GM21528 (cell line): ENCODE results near the gene ARFGAP1.
"Not testable (repeated sequence)": the region's sequence is repeated elsewhere in the genome, so short reads cannot be mapped to it uniquely, and the experiment has no call there.

Source experiments
- ATAC-seq: cut with Tn5 transposase; IDR thresholded peaks from one replicate; pipeline ENCODE4 v1.9.1; 2021; ENCODE audit warnings: mild to moderate bottlenecking, moderate library complexity; ENCODE audit not compliant: unreplicated experiment, low FRiP score

The ARFGAP1 gene

GRCh38 chr20:63329331-63330083 is 56.9 kb downstream of the ARFGAP1 start:
- no peak for ATAC-seq

- ATAC-seq = no peak
These were observed 57.6 kb downstream of the ARFGAP1 start for GRCh38 chr20:63330084-63330760.

GRCh38 chr20:63330940-63331339 is 58.3 kb downstream of the ARFGAP1 start:
- ATAC-seq = no peak

- no peak for ATAC-seq
These were observed 59.3 kb downstream of the ARFGAP1 start for GRCh38 chr20:63331741-63332400.

GRCh38 chr20:63332488-63333240 is 60.1 kb downstream of the ARFGAP1 start:
- no peak for ATAC-seq

GRCh38 chr20:63333241-63333836 is 60.7 kb downstream of the ARFGAP1 start:
- ATAC-seq = no peak

- no peak for ATAC-seq
These were observed 61.7 kb downstream of the ARFGAP1 start for GRCh38 chr20:63334356-63334755.

GRCh38 chr20:63335060-63335459 is 62.4 kb downstream of the ARFGAP1 start:
- not testable (repeated sequence) for ATAC-seq

GRCh38 chr20:63335711-63336110 is 63.1 kb downstream of the ARFGAP1 start:
- ATAC-seq = no peak

- ATAC-seq = no peak
These were observed 63.7 kb downstream of the ARFGAP1 start for GRCh38 chr20:63336232-63336752.

GRCh38 chr20:63337786-63338420 is 65.3 kb downstream of the ARFGAP1 start:
- no peak for ATAC-seq
